A549 (cell line): ENCODE results near the gene MSL1.

Experiments used
- ESRRA ChIP-seq: fragments of 150-350 bp; IDR thresholded peaks from 2 replicates; pipeline ENCODE4 v1.6.1; 2014; ENCODE audit warnings: mild to moderate bottlenecking, low read length, borderline replicate concordance
- HDAC2 ChIP-seq: fragments of 200-600 bp; sonication (generic); IDR thresholded peaks from 2 replicates; pipeline ENCODE4 v1.6.1; 2016
- JUNB ChIP-seq: fragments of >200 bp; sonication (Bioruptor Twin); formaldehyde crosslinking; IDR thresholded peaks from 2 replicates; pipeline ENCODE4 v1.6.1; 2016
- MAFK ChIP-seq: fragments of 450-650 bp; IDR thresholded peaks from 2 replicates; pipeline ENCODE4 v1.6.1; 2014; ENCODE audit not compliant: partially characterized antibody
- MAX ChIP-seq: IDR thresholded peaks from 2 replicates; pipeline ENCODE4 v1.6.1; 2012
- POLR2A ChIP-seq: IDR thresholded peaks from 2 replicates; pipeline ENCODE4 v1.6.1; 2012; ENCODE audit warnings: mild to moderate bottlenecking, low read length
- TF ChIP-seq, protein P1 (sequence below): fragments of >200 bp; sonication (Bioruptor Twin); formaldehyde crosslinking; IDR thresholded peaks from 3 replicates; pipeline ENCODE4 v1.5.1; 2016

DNA sequence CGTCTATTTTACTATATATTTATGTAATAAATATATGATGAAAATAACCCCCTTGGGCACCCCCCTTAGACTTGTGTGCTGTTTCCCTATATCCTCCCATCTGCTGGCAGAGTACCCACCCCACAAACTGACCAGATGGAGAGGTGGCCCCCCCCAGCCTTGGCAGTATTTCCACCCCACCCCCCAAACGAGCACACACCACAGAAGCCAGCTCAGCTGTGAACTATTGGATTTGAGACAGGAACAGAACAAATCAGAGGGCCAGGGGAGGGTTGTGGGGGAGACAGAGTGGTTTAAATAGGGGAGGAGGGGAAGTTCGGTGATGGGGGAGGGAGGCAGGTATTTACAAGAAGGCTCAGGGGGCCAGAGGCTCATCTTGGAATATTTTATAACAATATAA is 29.2 kb upstream of the MSL1 start:
- TF ChIP-seq ESRRA (no peak), HDAC2 (no peak), POLR2A (no peak), MAX (no peak), JUNB (no peak), MAFK (no peak)
- TF ChIP-seq, protein P1, sequence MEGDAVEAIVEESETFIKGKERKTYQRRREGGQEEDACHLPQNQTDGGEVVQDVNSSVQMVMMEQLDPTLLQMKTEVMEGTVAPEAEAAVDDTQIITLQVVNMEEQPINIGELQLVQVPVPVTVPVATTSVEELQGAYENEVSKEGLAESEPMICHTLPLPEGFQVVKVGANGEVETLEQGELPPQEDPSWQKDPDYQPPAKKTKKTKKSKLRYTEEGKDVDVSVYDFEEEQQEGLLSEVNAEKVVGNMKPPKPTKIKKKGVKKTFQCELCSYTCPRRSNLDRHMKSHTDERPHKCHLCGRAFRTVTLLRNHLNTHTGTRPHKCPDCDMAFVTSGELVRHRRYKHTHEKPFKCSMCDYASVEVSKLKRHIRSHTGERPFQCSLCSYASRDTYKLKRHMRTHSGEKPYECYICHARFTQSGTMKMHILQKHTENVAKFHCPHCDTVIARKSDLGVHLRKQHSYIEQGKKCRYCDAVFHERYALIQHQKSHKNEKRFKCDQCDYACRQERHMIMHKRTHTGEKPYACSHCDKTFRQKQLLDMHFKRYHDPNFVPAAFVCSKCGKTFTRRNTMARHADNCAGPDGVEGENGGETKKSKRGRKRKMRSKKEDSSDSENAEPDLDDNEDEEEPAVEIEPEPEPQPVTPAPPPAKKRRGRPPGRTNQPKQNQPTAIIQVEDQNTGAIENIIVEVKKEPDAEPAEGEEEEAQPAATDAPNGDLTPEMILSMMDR, result no peak
